Suprapubic skin (tissue), 3 donors: ENCODE results near the gene LRMDA.

Source experiments
- CTCF ChIP-seq, 2 donors: fragments of 200-600 bp in 1 of 2; fragments of 450-650 bp in 1 of 2; sonication (generic) in 1 of 2; IDR thresholded peaks; one replicate each; pipeline ENCODE4 v1.5.1; 2016 to 2019; ENCODE audit warnings: antibody characterized with exemption in 2 of 2, mild to moderate bottlenecking in 1 of 2, moderate library complexity in 1 of 2
- EP300 ChIP-seq: sonication (generic); formaldehyde crosslinking; IDR thresholded peaks from one replicate; pipeline ENCODE4 v1.6.1; 2017; ENCODE audit warnings: antibody characterized with exemption
- POLR2A ChIP-seq, 2 donors: fragments of 450-650 bp; IDR thresholded peaks; one replicate each; pipeline ENCODE4 v1.6.1; 2017; ENCODE audit warnings: antibody characterized with exemption in 2 of 2, mild to moderate bottlenecking in 2 of 2, moderate library complexity in 2 of 2

GRCh38 chr10:76002262-76002854 lies 570.9 kb downstream of the LRMDA start:
- no peak for TF ChIP-seq CTCF (IDR thresholded peaks at IDR 0.05)
- no peak for TF ChIP-seq EP300
- TF ChIP-seq POLR2A (IDR thresholded peaks at IDR 0.05) = no peak
